H1 (cell line): ENCODE results near the gene BPI. TPM values are rescaled to one million over a fixed set of nuclear protein-coding genes. Genes with fewer than 3 reads are reported as not detected.

Experiments used
- CTCF ChIA-PET: fragments of 300-600 bp; sonication (Branson Sonifier 250); formaldehyde crosslinking; loops from one replicate; lab custom pipeline; 2021; ENCODE audit not compliant: partially characterized antibody; lab: Charles Lee
- POLR2A ChIA-PET: fragments of 300-600 bp; sonication (Branson Sonifier 250); formaldehyde crosslinking; loops from one replicate; lab custom pipeline; 2021; ENCODE audit warnings: inconsistent platforms; ENCODE audit not compliant: partially characterized antibody; lab: Charles Lee
- DNase-seq, 2 experiments: peaks; one replicate each; pipeline versions ENCODE4 v3.0.0 to v3.0.0-alpha.2; 2010 to 2022; ENCODE audit warnings: low spot score in 2 of 2, low read depth in 1 of 2, mixed read lengths in 1 of 2
- FAIRE-seq: peaks from 2 replicates; lab custom pipeline; 2011; peaks lifted over from hg19 to GRCh38; lab: Jason Lieb, UNC
- H2AFZ ChIP-seq: 2 replicates; pipeline ENCODE4 v1.8.1; 2012; ENCODE audit warnings: low read length, inconsistent platforms
- H2AK5ac ChIP-seq: 2 replicates; pipeline ENCODE4 v1.6.1; 2013; ENCODE audit warnings: low read depth, low read length
- H2BK120ac ChIP-seq: replicated peaks from 2 replicates; pipeline ENCODE3; 2013; ENCODE audit warnings: low read depth, low read length, inconsistent platforms
- H2BK12ac ChIP-seq: 2 replicates; pipeline ENCODE4 v1.6.1; 2013; ENCODE audit warnings: low read depth, low read length
- H2BK15ac ChIP-seq: 2 replicates; pipeline ENCODE4 v1.6.1; 2013; ENCODE audit warnings: low read length
- H2BK20ac ChIP-seq: 2 replicates; pipeline ENCODE4 v1.6.1; 2013; ENCODE audit warnings: low read length
- H2BK5ac ChIP-seq: 2 replicates; pipeline ENCODE4 v1.6.1; 2013; ENCODE audit warnings: low read depth, low read length
- H3K14ac ChIP-seq: 2 replicates; pipeline ENCODE4 v1.6.1; 2013; ENCODE audit warnings: inconsistent platforms; ENCODE audit not compliant: insufficient read length
- H3K18ac ChIP-seq: 2 replicates; pipeline ENCODE4 v1.6.1; 2013; ENCODE audit warnings: low read length; ENCODE audit errors: extremely low read depth
- H3K23ac ChIP-seq: 2 replicates; pipeline ENCODE4 v1.6.1; 2013; ENCODE audit warnings: inconsistent platforms; ENCODE audit not compliant: insufficient read length
- H3K23me2 ChIP-seq: 2 replicates; pipeline ENCODE4 v1.6.1; 2013; ENCODE audit warnings: low read depth, low read length
- H3K27ac ChIP-seq: 2 replicates; pipeline ENCODE4 v1.6.1; 2011; ENCODE audit warnings: low read depth, low read length, inconsistent platforms
- H3K27me3 ChIP-seq, 4 experiments: replicated peaks in 1 of 4; 1 replicate in 1 of 4; 2 replicates in 3 of 4; pipeline versions ENCODE4 v1.6.1 to v1.8.1; 2011 to 2013; ENCODE audit warnings: low read length in 3 of 4, mild to moderate bottlenecking in 3 of 4, inconsistent platforms in 2 of 4, mixed read lengths in 2 of 4, moderate library complexity in 1 of 4; ENCODE audit not compliant: control insufficient read depth in 3 of 4, insufficient read depth in 3 of 4; ENCODE audit errors: extremely low read depth in 1 of 4
- H3K36me3 ChIP-seq, 4 experiments: 2 replicates each; pipeline versions ENCODE4 v1.6.1 to v1.8.1; 2011 to 2013; ENCODE audit warnings: mild to moderate bottlenecking in 4 of 4, low read length in 3 of 4, moderate library complexity in 2 of 4, control low read depth in 1 of 4, inconsistent platforms in 1 of 4; ENCODE audit not compliant: insufficient read depth in 4 of 4, control insufficient read depth in 2 of 4
- H3K4ac ChIP-seq: replicated peaks from 2 replicates; pipeline ENCODE3; 2013; ENCODE audit warnings: low read length, low read depth, mixed read lengths, inconsistent platforms; ENCODE audit not compliant: insufficient read length
- H3K4me1 ChIP-seq, 4 experiments: replicated peaks in 1 of 4; 1 replicate in 1 of 4; 2 replicates in 3 of 4; pipeline versions ENCODE4 v1.6.1 to v1.8.1; 2011 to 2013; ENCODE audit warnings: low read length in 3 of 4, inconsistent platforms in 2 of 4, mixed read lengths in 1 of 4; ENCODE audit not compliant: insufficient read depth in 4 of 4, control insufficient read depth in 3 of 4
- H3K4me2 ChIP-seq, 2 experiments: 2 replicates each; pipeline versions ENCODE4 v1.6.1 to v1.8.1; 2011 to 2013; ENCODE audit warnings: low read depth in 2 of 2, low read length in 2 of 2, control low read depth in 1 of 2, inconsistent platforms in 1 of 2, mild to moderate bottlenecking in 1 of 2; ENCODE audit not compliant: insufficient read depth in 1 of 2
- H3K4me3 ChIP-seq, 4 experiments: fragments of 200-600, 300-600 bp in 1 of 4; sonication (generic), shearing (Covaris generic), sonication (Bioruptor Twin) in 1 of 4; 2 replicates each; pipeline versions ENCODE4 v1.5.1 to v1.8.1; 2011 to 2016; ENCODE audit warnings: low read length in 4 of 4, low read depth in 3 of 4, control low read depth in 2 of 4, inconsistent platforms in 2 of 4, mild to moderate bottlenecking in 2 of 4, mixed read lengths in 1 of 4, moderate library complexity in 1 of 4; ENCODE audit not compliant: insufficient read depth in 2 of 4; ENCODE audit errors: extremely low read depth in 1 of 4
- H3K56ac ChIP-seq: replicated peaks from 2 replicates; pipeline ENCODE3; 2013; ENCODE audit warnings: low read depth, mild to moderate bottlenecking, mixed read lengths, low read length, inconsistent platforms; ENCODE audit not compliant: insufficient read length
- H3K79me1 ChIP-seq: 2 replicates; pipeline ENCODE4 v1.6.1; 2013; ENCODE audit warnings: low read depth, low read length, control low read depth
- H3K79me2 ChIP-seq, 2 experiments: 2 replicates each; pipeline versions ENCODE4 v1.6.1 to v1.8.1; 2012 to 2013; ENCODE audit warnings: low read length in 2 of 2, mild to moderate bottlenecking in 2 of 2, inconsistent platforms in 1 of 2; ENCODE audit not compliant: insufficient read depth in 2 of 2, control insufficient read depth in 1 of 2
- H3K9ac ChIP-seq, 4 experiments: replicated peaks in 1 of 4; 1 replicate in 1 of 4; 2 replicates in 3 of 4; pipeline versions ENCODE4 v1.6.1 to v1.8.1; 2011 to 2013; ENCODE audit warnings: low read depth in 3 of 4, low read length in 3 of 4, control low read depth in 2 of 4, mild to moderate bottlenecking in 2 of 4, moderate library complexity in 2 of 4, inconsistent platforms in 1 of 4; ENCODE audit errors: extremely low read depth in 1 of 4
- H3K9me3 ChIP-seq, 2 experiments: 2 replicates each; pipeline versions ENCODE4 v1.6.1 to v1.8.1; 2012 to 2013; ENCODE audit warnings: mild to moderate bottlenecking in 2 of 2, moderate library complexity in 2 of 2, control low read depth in 1 of 2, inconsistent platforms in 1 of 2, low read depth in 1 of 2, low read length in 1 of 2, mixed read lengths in 1 of 2; ENCODE audit not compliant: insufficient read depth in 2 of 2
- H4K20me1 ChIP-seq, 2 experiments: replicated peaks in 1 of 2; 2 replicates each; pipeline versions ENCODE3 to v1.8.1; 2011 to 2013; ENCODE audit warnings: inconsistent platforms in 2 of 2, low read length in 2 of 2, mild to moderate bottlenecking in 1 of 2; ENCODE audit not compliant: insufficient read depth in 2 of 2, control insufficient read depth in 1 of 2
- H4K5ac ChIP-seq: 2 replicates; pipeline ENCODE4 v1.6.1; 2013; ENCODE audit warnings: low read length, low read depth, mixed read lengths, inconsistent platforms; ENCODE audit not compliant: insufficient read length
- H4K8ac ChIP-seq: 2 replicates; pipeline ENCODE4 v1.8.0; 2013; ENCODE audit warnings: mild to moderate bottlenecking, moderate library complexity, low read length, inconsistent platforms; ENCODE audit not compliant: insufficient read depth; ENCODE audit errors: extremely low read depth
- H4K91ac ChIP-seq: replicated peaks from 2 replicates; pipeline ENCODE3; 2013; ENCODE audit warnings: low read length, mixed read lengths, inconsistent platforms; ENCODE audit not compliant: insufficient read length
- CEBPB ChIP-seq: IDR thresholded peaks from 2 replicates; pipeline ENCODE4 v1.6.1; 2012; ENCODE audit warnings: low read depth, low read length
- CHD2 ChIP-seq: IDR thresholded peaks from 2 replicates; pipeline ENCODE4 v1.6.1; 2012; ENCODE audit warnings: low read length, improper control_type of control experiment
- CTBP2 ChIP-seq: IDR thresholded peaks from 2 replicates; pipeline ENCODE4 v1.7.0; 2011; ENCODE audit warnings: borderline replicate concordance, mild to moderate bottlenecking, moderate library complexity, mixed read lengths, low read length; ENCODE audit not compliant: insufficient read depth, insufficient read length
- CTCF ChIP-seq, 3 experiments: IDR thresholded peaks; 1 replicate in 2 of 3; 2 replicates in 1 of 3; pipeline versions ENCODE4 v1.5.1 to v1.6.1; 2011; ENCODE audit warnings: low read length in 3 of 3, mild to moderate bottlenecking in 3 of 3, inconsistent platforms in 2 of 3, low read depth in 1 of 3, moderate library complexity in 1 of 3; ENCODE audit not compliant: insufficient read depth in 1 of 3; ENCODE audit errors: control extremely low read depth in 1 of 3
- JUN ChIP-seq: IDR thresholded peaks from 2 replicates; pipeline ENCODE4 v1.6.1; 2011; ENCODE audit warnings: low read depth, mild to moderate bottlenecking, improper control_type of control experiment, low read length
- KDM5A ChIP-seq: fragments of 200-600 bp; IDR thresholded peaks from 2 replicates; pipeline ENCODE4 v1.7.1; 2012; ENCODE audit warnings: mild to moderate bottlenecking, low read length, inconsistent platforms, mixed read lengths
- NANOG ChIP-seq: IDR thresholded peaks from 2 replicates; pipeline ENCODE4 v1.6.1; 2011; ENCODE audit warnings: low read length, low read depth, mild to moderate bottlenecking, inconsistent platforms; ENCODE audit not compliant: insufficient read depth, poor library complexity, severe bottlenecking
- RAD21 ChIP-seq, 2 experiments: IDR thresholded peaks in 1 of 2; conservative IDR thresholded peaks in 1 of 2; 2 replicates each; pipeline ENCODE4 v1.6.1; 2011; ENCODE audit warnings: low read depth in 2 of 2, low read length in 2 of 2, improper control_type of control experiment in 1 of 2, inconsistent platforms in 1 of 2, mild to moderate bottlenecking in 1 of 2, moderate library complexity in 1 of 2
- SP2 ChIP-seq: IDR thresholded peaks from 2 replicates; pipeline ENCODE4 v1.6.1; 2012; ENCODE audit warnings: mild to moderate bottlenecking, low read length, inconsistent platforms
- SP4 ChIP-seq: IDR thresholded peaks from 2 replicates; pipeline ENCODE4 v1.6.1; 2012; ENCODE audit warnings: low read length, inconsistent platforms
- YY1 ChIP-seq: IDR thresholded peaks from 2 replicates; pipeline ENCODE4 v1.6.1; 2011; ENCODE audit warnings: low read depth, mild to moderate bottlenecking, low read length
- WGBS, 2 experiments: shearing (Covaris generic) in 1 of 2; methylation state at CpG; one replicate each; pipeline versions ENCODE4 v1.1.6 to v1.1.7; 2013 to 2015; ENCODE audit warnings: low lambda C conversion rate in 2 of 2, mixed read lengths in 2 of 2, inconsistent platforms in 1 of 2, low coverage in 1 of 2, missing lambda C conversion rate in 1 of 2; ENCODE audit not compliant: insufficient replicate concordance in 2 of 2, insufficient coverage in 1 of 2, insufficient read length in 1 of 2; ENCODE audit errors: extremely low coverage in 1 of 2, missing lambda C conversion rate in 1 of 2; 5-methylcytosine and 5-hydroxymethylcytosine counted together
- polyA plus RNA-seq, 7 experiments: library from polyadenylated mRNA; depleted of rRNA in 3 of 7; stranded (reverse) in 5 of 7; unstranded in 2 of 7; fragments of >200 nt in 5 of 7; fragments of 200-250 nt in 2 of 7; gene quantifications; 1 replicate in 5 of 7; 2 replicates in 1 of 7; 4 replicates in 1 of 7; pipeline versions ENCODE4 v1.2.1 to v1.2.3, GENCODE V29; 2011 to 2013; ENCODE audit warnings: missing spikeins in 2 of 7, mixed read lengths in 2 of 7
- total RNA-seq: library from RNA; stranded (reverse); fragmentation: NEBNext Ultra II Directional; extraction: Animal tissue kit (Norgen Biotek cat#: 25700); gene quantifications from 2 replicates; pipeline ENCODE4 v1.2.1, GENCODE V29; 2021

Gene BPI
- total and polyA plus RNA-seq, 2 of the 8 experiments (the other 6 are each of a cell fraction or from before 2014, with no cell fraction given): not detected

- no peak overlapping the region for H2BK12ac ChIP-seq
- H2BK120ac ChIP-seq: no peak overlapping the region
- DNase-seq: no peak
- no peak overlapping the region for H4K91ac ChIP-seq
- no peak overlapping the region for H4K5ac ChIP-seq
- H3K27me3 ChIP-seq: no peaks in the 10 kb centered on the region
- FAIRE-seq: peak; percentile 77
- no peak overlapping the region for H2AFZ ChIP-seq
- no peaks in the 10 kb centered on the region for H3K79me1 ChIP-seq
- CTCF ChIA-PET: interaction anchor here (0.7 to 8.2 kb wide), 14 partner anchors 9 to 477 kb away, joined by 3 to 47 read pairs (median 3); partner anchors contain the start of genes BPI and LBP
- no peaks in the 10 kb centered on the region for H3K9me3 ChIP-seq
- H2BK5ac ChIP-seq: no peak overlapping the region
- no peak overlapping the region for H2BK15ac ChIP-seq
- H4K8ac ChIP-seq: no peak overlapping the region
- H3K4me1 ChIP-seq: no peaks in the 10 kb centered on the region
- no peak overlapping the region for H3K23ac ChIP-seq
- H2AK5ac ChIP-seq: no peak overlapping the region
- no peak overlapping the region for H3K14ac ChIP-seq
- POLR2A ChIA-PET: no interaction called here
- no peak overlapping the region for H3K9ac ChIP-seq
- H3K56ac ChIP-seq: no peak overlapping the region
- no peaks in the 10 kb centered on the region for H3K36me3 ChIP-seq
- H3K23me2 ChIP-seq: peaks cover 5% of the 10 kb centered on the region; the same call in 1 of the 2 replicates
- H3K4me2 ChIP-seq: no peak overlapping the region
- H3K27ac ChIP-seq: no peak overlapping the region
- 39% methylated on average over 5 of the region's 5 CpGs; no CpG with 5 or more reads in 1 of the 2 experiments for WGBS, 2 experiments
- H3K79me2 ChIP-seq: no peaks in the 10 kb centered on the region
- no peaks in the 10 kb centered on the region for H4K20me1 ChIP-seq
- no peak overlapping the region for H3K18ac ChIP-seq
- H2BK20ac ChIP-seq: no peak overlapping the region
- H3K4ac ChIP-seq: no peak overlapping the region
- H3K4me3 ChIP-seq: no peak overlapping the region
- TF ChIP-seq CTCF (IDR thresholded peaks at IDR 0.05; ENCODE audit: control extremely low read depth in 1 of 3, insufficient read depth in 1 of 3, low read depth in 1 of 3, low read length in 3 of 3) (peak; percentile 45 to 66 (median 59)), NANOG (no peak), YY1 (no peak), CTBP2 (no peak), SP4 (no peak), CEBPB (no peak), SP2 (no peak), JUN (no peak), KDM5A (no peak), RAD21 (IDR thresholded peaks at IDR 0.05 in 1 of 2, conservative IDR thresholded peaks at IDR 0.05 in 1 of 2; ENCODE audit: low read depth in 2 of 2, low read length in 2 of 2) (peak; percentile 61 to 70), CHD2 (no peak)
Observed at GRCh38 chr20:38321959-38322598, 18.1 kb downstream of the BPI start.
